HG02884 (cell line): ENCODE results near the gene LRRC26.

Experiments
- ATAC-seq: cut with Tn5 transposase; IDR thresholded peaks from one replicate; pipeline ENCODE4 v1.9.1; 2021; ENCODE audit warnings: mild to moderate bottlenecking, moderate library complexity; ENCODE audit not compliant: unreplicated experiment

The LRRC26 gene, protein sequence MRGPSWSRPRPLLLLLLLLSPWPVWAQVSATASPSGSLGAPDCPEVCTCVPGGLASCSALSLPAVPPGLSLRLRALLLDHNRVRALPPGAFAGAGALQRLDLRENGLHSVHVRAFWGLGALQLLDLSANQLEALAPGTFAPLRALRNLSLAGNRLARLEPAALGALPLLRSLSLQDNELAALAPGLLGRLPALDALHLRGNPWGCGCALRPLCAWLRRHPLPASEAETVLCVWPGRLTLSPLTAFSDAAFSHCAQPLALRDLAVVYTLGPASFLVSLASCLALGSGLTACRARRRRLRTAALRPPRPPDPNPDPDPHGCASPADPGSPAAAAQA

DNA sequence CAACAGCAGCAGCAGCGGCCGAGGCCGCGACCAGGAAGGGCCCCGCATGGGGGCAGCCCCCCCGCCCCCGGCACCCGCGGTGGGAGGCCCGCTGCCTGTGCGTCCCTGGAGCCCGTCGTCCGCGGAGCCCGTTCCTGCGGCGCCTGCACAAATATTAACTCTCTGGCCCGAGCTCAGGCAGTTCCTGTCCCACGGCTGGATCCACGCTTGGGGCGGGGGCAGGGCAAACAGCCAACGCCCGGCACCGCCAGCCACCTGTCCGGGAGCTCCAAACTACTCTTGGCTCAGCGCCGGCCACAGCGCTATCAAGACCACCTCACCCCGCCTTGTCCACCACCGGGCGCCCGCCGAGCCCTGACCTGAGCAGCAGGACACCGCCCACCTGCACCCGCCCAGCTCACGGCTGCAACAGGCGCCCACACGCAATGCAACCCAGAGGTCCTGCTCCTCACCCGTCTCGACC is at the start of gene LRRC26:
LRRC26 (minus strand) TSS at position 156 of the 463 bp plus-strand sequence; CDS start at position 48, 108 bp downstream.
- ATAC-seq, result no peak

DNA sequence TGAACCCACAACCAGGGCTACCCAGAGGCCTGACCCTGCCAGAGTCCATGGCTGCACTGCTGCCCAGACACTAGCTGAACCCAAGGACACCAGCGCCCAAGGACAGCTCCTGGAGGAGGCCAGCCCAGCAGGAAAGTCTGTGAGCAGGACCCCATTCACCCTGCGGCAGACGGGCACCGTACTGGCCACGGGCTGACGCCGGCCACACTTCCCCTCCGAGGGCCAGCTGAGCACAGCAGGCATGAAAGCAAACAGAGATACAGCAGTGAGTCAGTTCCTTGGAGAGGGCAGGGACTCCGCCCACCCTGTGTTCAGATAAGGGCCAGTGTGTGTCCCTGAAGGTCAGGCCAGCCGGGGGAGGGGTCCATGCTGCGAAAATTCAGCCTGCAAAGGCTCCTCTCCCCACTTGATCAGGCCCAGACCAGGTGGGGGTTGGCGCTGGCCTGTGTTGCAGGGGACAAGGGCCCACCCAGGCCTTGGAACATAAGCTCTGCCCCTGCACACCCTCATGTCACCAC is 49.0 kb upstream of the LRRC26 start:
- ATAC-seq, result no peak

DNA sequence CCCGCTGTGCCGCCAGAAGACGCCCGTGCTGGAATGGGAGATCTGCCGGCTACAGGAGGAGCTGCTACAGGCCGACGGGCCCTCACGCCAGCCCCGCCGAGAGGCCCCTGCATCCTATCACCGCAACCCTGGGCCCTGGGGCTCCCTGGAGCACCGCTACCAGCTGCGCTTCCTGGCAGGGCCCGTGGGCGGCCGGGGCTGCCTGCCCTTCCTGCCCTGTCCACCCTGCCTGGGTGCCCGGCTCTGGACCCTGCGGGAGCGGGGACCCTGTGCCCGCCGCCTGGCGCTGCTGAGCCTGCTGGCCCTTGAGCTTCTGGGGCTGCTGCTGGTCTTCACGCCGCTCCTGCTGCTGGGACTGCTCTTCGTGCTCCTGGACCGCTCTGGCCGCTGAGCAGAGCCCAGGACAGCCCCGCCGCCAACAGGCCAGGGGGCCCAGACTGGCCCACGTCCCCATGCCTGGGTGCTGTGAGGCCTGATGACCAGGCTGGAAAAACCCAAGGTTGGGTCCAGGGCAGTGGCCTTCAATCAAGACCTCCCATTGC is 48.4 kb upstream of the LRRC26 start:
- no peak for ATAC-seq

DNA sequence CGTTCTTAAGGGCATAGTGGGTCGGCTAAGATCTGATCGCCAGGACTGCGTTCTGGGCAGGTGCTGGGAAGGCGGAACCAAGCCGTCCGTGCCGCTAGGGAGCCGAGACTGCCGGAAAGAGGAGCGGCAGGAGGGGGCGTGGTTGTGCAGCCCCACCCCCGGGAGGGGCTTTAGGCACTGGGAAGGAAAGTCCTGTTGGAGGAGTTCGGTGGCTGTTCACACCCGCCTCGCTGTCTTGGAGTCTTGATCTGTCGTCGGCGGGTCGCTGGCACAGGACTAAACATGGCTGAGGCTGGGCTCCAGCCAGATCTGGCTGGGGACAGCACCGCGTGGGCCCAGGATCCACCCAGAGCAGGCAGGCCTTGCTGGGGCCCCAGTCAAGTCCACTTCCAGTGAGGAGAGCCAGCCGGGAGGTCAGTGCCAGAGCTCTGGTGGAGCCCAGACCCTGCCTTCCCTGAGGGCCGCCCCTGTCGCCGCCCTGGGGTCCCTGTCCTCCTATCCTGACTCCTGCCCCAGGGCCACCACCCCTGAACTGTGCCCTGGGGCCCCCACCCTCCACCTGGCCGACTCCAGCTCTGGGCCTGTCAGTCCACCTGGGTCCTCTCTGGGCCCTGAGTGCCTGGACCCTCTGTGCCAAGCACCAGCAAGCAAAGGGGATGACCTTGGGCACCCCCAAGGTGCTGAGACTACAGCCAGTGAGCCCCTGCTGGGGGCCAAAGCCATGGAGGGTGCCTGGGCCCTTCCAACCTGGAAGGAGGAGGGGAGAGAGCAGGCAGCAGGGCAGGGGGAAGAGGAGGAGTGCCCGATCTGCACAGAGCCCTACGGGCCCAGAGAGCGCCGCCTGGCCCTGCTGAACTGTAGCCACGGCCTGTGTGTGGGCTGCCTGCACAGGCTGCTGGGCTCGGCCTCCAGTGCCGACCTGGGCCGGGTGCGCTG is 47.7 kb upstream of the LRRC26 start:
- ATAC-seq, result no peak

DNA sequence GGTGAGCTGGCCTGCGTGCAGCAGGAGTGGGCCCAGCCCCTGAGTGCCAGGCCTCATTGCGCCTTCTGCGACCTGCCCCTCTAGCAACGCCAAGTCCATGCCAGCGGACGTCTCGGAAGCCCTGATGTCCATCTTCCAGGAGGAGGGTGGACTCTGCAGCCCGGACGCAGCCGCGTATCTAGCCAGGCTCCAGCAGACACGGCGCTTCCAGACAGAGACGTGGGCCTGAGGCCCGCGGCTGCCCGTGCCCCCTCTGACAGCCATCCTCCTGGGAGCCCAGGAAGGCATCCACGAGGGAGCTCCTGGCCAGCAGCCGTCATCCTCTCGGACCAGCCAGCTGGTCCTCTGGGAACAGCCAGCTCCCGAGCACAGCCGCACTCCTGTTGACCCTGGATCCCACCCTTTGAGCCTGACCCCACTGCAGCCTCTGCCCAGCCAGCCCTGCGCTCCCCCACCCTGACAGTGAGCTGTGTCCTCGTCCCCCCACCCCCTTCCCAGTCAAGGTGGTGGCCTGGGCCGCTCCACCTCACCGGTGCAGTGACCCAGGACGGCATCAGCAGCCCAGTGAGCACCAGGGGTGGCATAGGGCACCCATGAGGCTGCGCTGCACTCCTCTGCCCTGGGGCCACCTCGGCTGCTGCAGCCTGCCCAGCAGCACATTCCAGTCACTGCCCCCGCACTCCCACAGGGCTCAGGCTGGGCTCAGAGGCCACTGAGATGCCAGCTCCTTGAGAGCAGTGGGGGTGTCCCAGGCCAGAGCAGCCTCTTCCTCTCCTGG is 46.5 kb upstream of the LRRC26 start:
- ATAC-seq, result no peak

DNA sequence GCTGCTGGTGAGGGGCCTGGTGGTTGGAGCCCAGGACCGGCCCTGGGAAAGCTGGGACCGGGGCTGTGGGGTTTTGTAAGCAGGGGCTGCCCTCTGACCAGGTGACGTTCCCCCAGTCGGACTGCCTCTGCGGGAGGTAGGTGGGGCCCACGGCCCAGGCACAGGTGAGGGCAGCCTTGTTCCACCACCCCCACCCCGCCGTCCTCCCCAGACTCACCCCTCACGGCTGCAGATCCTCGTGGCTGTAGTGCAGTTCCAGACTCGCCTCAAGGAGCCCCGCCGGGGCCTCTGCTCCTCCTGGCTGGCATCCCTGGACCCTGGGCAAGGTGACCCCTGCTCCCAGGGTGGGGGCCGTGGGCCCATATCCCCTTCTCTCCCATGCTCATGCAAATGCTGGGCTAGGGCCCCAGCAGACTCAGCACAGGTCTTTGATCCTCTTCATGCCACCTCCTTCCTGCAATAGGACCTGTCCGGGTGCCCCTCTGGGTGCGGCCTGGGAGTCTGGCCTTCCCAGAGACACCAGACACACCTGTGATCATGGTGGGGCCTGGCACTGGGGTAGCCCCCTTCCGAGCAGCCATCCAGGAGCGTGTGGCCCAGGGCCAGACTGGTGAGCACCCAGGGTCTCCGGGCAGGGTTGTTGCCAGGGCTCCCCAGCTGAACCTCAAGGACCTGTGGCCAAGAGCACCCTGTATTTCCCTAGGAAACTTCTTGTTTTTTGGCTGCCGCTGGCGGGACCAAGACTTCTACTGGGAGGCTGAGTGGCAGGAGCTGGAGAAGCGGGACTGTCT is 45.5 kb upstream of the LRRC26 start:
- no peak for ATAC-seq

DNA sequence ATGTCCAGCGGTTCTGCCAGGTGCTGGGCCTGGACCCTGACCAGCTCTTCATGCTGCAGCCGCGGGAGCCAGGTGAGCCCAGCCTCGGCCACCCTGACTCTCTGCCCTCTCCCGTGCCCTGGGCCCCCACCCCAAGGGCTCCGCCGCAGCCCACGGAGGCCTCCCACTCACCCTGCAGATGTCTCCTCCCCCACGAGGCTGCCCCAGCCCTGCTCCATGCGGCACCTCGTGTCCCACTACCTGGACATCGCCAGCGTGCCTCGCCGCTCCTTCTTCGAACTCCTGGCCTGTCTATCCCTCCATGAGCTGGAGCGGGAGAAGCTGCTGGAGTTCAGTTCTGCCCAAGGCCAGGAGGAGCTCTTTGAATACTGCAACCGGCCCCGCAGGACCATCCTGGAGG is 44.8 kb upstream of the LRRC26 start:
- no peak for ATAC-seq

DNA sequence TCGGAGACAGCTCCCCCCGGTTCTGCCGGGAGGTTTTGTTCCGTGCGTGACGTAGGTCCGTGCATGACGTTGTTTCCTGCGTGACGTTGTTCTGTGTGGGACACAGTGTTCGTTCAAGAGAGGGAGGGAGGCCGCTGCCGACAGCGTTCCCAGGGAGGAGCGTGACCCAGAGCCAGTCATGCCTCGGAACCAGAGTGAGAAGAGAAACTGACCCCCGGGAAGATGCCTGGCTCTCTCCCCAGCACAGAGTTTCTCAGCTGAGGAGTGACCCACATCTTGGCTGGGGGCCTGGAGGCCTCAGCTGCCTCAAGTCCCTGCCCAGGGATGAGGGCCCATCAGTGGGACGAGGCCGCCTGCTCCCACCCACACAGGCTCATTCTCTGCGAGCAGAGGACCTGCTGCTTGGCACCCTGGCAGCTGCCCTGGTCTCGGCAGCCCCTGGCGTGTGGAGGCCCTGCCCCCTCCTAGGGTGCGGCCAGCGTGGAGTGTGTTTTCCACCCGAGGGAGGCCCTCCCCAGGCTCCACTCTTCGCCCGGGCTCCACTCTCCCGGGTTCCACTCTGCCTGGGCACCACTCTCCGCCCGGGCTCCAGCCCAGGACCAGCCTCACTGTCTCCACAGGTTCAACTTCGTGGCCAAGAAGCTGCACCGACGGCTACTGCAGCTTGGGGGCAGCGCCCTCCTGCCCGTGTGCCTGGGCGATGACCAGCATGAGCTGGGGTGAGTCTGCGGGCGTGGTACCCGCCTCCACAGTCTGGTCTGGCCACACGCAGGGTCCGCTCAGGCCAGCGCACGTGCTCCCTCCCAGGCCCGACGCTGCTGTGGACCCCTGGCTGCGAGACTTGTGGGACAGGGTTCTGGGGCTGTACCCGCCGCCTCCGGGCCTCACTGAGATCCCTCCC is 43.6 kb upstream of the LRRC26 start:
- ATAC-seq, result no peak

DNA sequence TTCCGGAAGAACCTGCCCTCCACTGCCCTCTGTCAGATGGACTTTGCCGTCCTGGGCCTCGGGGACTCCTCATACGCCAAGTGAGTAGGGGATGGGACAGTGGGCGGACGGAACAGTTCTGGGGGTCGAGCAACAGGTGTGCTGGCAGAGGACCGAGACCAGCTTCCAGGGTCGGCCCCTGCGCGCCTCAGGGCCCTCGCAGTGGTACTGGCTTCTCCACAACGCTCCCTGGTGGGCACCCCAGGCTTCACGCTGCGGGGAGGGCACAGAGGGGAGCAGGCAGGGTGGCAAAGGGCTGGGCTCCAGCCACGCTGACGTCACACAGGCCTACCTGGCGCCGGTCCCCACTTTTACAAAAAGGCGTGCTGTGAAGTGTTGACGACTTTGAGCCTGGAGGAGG is 42.7 kb upstream of the LRRC26 start:
- no peak for ATAC-seq

DNA sequence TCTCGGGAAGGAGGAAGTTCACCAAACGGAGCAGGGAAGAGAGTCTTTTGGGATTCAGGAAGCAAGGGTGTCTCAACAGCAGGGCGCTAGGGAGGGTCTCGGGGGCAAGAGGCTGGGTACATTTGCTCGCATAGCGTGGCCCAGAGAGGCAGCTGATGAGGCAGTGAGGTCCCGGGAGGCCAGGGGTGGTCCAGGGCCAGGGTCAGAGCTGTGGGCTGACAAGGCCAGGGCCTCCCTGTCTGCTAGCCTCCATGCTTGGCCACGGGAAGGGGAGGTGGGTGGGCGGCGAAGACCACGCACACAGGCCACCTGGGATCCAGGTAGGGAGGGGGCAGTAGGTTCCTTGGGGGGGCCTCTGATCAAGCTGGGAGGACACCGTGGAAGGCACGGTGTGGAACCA is 41.7 kb upstream of the LRRC26 start:
- ATAC-seq, result no peak

DNA sequence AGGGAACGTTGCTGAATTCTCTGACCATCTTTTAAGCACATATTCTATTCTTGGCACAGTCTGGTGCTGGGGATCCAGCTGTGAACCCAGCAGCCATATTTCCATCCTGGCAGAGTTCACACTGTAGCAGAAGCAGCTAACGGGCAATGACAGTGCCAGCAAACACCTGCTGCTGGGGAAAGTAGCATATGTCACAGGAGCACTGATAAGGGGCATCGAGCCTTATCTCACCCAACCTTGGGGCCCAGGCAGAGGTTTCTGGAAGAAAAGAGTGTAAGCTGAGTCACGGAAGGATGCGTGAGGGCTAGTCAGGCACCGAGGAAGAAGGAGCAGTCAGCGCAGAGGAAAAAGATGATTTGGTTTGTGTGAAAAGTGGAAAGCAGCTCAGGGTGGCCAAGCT is 36.8 kb upstream of the LRRC26 start:
- no peak for ATAC-seq

DNA sequence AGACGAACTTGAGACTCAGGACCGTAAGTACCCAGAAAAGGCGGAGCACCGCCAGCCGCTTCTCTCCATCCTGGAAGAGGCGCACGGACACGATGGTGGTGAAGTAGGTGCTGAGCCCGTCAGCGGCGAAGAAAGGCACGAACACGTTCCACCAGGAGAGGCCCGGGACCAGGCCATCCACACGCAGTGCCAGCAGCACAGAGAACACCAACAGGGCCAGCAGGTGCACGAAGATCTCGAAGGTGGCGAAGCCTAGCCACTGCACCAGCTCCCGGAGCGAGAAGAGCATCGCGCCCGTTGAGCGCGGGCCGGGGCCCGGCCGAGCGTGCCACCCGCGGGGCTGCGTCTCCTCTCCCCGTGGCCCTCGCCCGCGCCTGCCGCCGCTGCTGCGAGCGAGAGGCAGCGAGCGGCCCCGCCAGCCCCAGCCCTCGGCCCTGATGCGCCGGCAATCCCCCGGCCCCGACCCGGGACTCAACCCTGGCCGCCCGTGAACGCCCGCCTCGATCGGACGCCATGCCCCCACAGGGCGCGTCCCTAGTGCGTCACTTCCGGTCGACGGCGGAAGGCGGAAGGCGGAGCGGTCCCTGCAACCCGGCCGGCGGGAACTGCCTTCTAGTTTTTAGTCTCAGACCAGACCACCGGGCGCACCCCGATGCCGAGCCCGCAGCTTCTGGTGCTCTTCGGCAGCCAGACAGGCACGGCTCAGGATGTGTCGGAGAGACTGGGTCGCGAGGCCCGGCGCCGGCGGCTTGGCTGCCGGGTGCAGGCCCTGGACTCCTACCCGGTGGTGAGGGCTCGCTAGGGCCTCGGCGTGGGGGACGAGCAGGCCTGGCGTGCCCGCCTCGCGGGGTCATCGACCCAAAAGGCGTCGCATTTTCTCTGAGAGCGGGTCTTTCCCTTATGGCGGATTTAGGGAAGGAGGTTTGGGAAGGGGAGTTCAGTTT is 35.5 kb upstream of the LRRC26 start, which contains the start of the genes NDOR1 and TMEM203:
NDOR1 (plus strand) TSS at position 575 of the 944 bp plus-strand sequence; CDS start at position 653, 78 bp downstream.
TMEM203 (minus strand) TSS at position 523 of the 944 bp plus-strand sequence; CDS start at position 289, 234 bp downstream.
- ATAC-seq, result no peak

DNA sequence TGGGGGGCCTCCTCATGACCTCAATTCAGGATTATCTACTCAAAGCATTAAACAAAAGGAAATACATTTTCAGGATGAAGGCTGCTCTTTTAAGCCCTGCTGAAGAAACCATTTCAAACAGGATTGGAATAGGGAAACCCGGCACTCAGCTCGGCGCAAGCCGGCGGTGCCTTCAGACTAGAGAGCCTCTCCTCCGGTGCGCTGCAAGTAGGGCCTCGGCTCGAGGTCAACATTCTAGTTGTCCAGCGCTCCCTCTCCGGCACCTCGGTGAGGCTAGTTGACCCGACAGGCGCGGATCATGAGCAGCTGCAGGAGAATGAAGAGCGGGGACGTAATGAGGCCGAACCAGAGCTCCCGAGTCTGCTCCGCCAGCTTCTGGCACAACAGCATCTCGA is 34.9 kb upstream of the LRRC26 start:
- ATAC-seq, result no peak

DNA sequence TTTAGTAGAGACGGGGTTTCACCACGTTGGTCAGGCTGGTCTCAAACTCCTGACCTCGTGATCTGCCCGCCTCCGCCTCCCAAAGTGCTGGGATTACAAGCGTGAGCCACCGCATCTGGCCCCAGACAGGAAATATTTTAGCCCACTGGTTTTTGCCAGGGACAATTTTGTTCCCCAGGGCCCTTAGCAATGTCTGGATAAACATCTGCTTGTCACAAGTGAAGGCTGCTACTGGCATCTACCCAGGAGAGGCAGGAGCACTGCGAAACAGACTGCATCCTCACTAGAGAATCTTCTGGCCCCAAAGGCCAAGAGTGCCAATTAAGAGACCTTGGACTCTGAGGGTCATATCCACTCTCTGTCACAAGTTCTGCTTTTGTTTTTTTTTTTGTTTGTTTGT is 33.1 kb upstream of the LRRC26 start:
- ATAC-seq, result no peak

DNA sequence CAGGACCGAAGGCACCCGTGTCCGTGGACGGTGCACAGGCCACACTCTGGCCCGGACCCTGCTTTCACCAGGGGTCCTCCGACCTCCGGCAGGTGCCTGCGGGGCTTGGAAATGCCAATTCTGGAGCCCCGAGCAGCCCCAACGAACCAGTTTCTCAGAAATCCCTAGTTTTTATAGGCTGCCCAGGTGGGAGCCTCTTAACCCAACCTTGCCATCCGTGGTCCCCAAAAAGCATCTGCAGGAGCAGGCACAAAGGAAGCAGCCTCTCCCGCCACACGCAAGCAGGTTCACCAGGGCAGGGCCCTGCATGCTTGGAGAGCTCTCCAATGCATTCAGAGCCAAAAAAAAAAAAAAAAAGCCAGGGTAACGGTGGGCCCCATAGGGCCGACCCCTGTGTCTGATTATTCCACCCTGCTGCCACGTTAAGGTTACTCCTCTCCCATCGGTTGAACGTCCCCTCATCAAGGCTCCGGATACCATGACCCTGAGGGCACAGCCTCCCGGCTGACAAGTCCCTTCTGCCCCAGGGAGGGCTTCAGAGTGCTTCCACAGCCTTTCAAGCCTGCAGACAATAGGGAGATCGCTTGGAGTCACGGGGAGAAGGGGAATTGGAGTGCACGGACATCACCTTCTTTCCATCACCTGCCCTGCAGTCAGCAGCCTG is 31.5 kb upstream of the LRRC26 start:
- ATAC-seq, result no peak

DNA sequence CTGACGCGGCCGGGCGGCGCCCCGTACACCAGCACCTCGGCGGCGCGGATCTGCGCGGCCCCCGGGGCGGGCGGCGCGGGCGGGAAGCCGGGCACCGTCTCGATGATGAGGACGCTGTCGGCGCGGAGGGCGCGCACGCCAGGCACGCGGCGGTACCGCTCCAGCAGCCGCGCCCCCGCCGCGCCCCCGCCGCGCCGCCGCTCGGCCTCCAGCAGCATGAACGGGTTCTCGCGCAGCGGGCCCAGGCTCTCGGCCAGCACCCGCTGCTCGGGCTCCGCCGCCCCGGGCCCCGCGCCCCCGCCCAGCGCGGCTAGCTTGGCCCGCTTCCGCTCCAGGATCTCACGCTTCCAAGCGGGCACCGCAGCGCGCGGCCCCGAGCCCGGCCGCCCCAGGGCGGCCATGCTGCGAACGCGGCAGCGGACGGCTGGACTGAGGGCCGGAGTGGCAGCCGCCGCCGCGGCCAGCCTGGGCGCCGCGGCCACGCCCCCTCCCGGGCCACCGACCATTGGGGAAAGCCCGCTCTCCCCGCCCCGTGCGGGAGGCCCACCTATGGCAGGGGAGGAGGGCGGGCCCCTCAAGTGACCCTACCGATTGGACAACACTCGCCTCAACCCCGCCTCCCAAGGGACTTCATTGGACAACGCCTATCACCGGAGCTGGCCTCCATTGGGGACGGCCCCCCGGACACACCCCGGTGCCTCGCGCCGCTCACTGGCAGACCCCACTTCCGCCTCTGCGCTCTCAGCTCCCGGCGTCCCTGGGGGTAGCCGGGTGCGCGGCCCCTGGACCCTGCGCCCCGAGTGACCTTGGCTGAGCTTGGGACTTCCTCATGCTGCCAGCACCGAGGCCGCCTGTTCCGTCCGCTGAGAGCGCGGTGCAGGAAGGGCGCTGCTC is 30.7 kb upstream of the LRRC26 start, which contains the start of gene TPRN:
TPRN (minus strand) TSS at position 431 of the 894 bp plus-strand sequence; CDS start at position 401, 30 bp downstream.
- ATAC-seq, result peak; percentile 87
